GM21447 (cell line): ENCODE measurements around the gene ZNF225.
A peak's percentile ranks its signal among the peaks of the same experiment; 100 is the strongest.
"Not testable (repeated sequence)": the region's sequence is repeated elsewhere in the genome, so short reads cannot be mapped to it uniquely, and the experiment has no call there.

Source experiments
- ATAC-seq: cut with Tn5 transposase; IDR thresholded peaks from one replicate; pipeline ENCODE4 v1.9.1; 2021; ENCODE audit not compliant: unreplicated experiment

Gene ZNF225

GRCh38 chr19:44113138-44113783 is at the start of gene ZNF225:
TSS of gene ZNF225 (plus strand) at chr19:44113399. CDS start at chr19:44115828, 2,429 bp downstream.
- peak; percentile 84 for ATAC-seq

GRCh38 chr19:44066305-44066704 is 46.9 kb upstream of the ZNF225 start:
- ATAC-seq: no peak

GRCh38 chr19:44069415-44069814 is 43.8 kb upstream of the ZNF225 start:
- ATAC-seq: no peak

- peak; percentile 98 for ATAC-seq
These were observed 41.2 kb upstream of the ZNF225 start, which contains the start of gene ZNF284 for GRCh38 chr19:44071824-44072542. TSS of gene ZNF284 (plus strand) at chr19:44072159. CDS start at chr19:44076390, 4,231 bp downstream.

GRCh38 chr19:44072543-44073401 is 40.4 kb upstream of the ZNF225 start:
- no peak for ATAC-seq

GRCh38 chr19:44076325-44076724 is 36.9 kb upstream of the ZNF225 start:
- no peak for ATAC-seq

- ATAC-seq: no peak
These were observed 21.1 kb upstream of the ZNF225 start for GRCh38 chr19:44092108-44092507.

GRCh38 chr19:44093931-44094765 is 19.1 kb upstream of the ZNF225 start, which contains the start of gene ZNF224:
TSS of gene ZNF224 (plus strand) at chr19:44094361. CDS start at chr19:44097874, 3,513 bp downstream.
- ATAC-seq: peak; percentile 88

GRCh38 chr19:44107751-44108150 is 5.4 kb upstream of the ZNF225 start:
- no peak for ATAC-seq

- ATAC-seq: no peak
These were observed 3.7 kb upstream of the ZNF225 start for GRCh38 chr19:44109458-44109857.

- no peak for ATAC-seq
These were observed 1.2 kb upstream of the ZNF225 start for GRCh38 chr19:44111910-44112463.

- no peak for ATAC-seq
These were observed 429 bp upstream of the ZNF225 start for GRCh38 chr19:44112802-44113137.

GRCh38 chr19:44113784-44114390 is 688 bp downstream of the ZNF225 start:
- ATAC-seq: peak; percentile 5

- ATAC-seq: not testable (repeated sequence)
These were observed 8.0 kb downstream of the ZNF225 start for GRCh38 chr19:44121162-44121561.

- ATAC-seq: no peak
These were observed 18.8 kb downstream of the ZNF225 start for GRCh38 chr19:44131955-44132354.

GRCh38 chr19:44141191-44142058 is 28.2 kb downstream of the ZNF225 start, which contains the start of gene ZNF234:
TSS of gene ZNF234 (plus strand) at chr19:44141554. CDS start at chr19:44144633, 3,079 bp downstream.
- ATAC-seq: peak; percentile 86

- ATAC-seq: no peak
These were observed 28.8 kb downstream of the ZNF225 start for GRCh38 chr19:44142059-44142433.

GRCh38 chr19:44149776-44150175 is 36.6 kb downstream of the ZNF225 start:
- ATAC-seq: no peak

GRCh38 chr19:44151491-44151890 is 38.3 kb downstream of the ZNF225 start:
- no peak for ATAC-seq
